ENCODE results near the gene BCL7A.
"Not testable (repeated sequence)": the region's sequence is repeated elsewhere in the genome, so short reads cannot be mapped to it uniquely, and the experiment has no call there.

BCL7A gene

DNA sequence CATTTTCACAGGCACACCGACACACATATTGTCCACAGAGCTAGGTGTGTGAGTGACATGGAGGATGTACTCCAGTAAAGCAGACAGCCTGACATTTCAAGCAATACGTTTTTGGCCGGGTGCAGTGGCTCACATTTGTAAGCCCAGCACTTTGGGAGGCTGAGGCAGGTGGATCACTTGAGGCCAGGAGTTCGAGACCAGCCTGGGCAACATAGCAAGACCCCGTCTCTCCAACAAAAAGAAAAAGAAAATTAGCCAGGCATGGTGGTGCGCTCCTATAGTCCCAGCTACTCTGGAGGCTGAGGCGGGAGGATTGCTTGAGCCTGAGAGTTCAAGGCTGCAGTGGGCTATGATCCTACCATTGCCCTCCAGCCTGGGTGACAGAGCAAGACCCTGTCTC lies 34.7 kb downstream of the BCL7A start:
- not testable (repeated sequence) for DNase-seq (ENCODE audit: low spot score)

DNA sequence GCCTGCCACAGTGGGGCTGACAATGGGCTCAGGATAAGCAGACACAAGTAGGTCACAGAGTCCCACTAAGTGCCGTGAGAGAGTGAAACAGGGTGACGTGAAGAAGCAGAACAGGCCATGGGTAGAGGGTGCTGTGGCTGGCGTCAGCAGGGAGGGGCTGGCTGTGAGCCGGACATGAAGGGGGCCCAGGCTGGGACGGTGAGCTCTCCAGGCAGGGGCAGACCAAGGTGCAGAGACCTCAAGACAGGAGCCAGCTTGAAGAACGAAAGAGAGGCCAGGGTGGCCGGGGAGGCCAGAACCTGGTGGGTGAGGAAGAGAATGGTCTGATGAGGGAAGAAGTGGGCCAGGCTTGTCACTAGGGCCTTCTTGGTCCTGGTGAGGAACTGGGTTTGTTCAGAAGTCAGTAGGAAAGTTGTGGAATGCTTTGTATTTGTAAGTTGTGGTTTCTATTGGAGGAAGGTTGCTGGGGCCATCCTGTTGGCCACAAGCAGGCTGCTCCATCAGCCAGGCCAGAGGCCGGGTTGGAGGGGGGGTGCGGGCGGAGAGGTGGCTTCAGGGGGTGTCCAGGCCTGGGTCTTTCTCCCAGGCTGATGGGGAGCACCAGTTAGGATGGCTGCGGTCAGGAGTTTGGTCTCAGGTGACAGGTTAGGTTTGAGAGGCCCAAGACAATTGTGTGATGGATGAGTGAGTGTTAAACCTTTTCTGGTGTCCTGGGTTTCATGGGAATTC lies 35.5 kb downstream of the BCL7A start:
- DNase-seq (ENCODE audit: low spot score): no peak

DNA sequence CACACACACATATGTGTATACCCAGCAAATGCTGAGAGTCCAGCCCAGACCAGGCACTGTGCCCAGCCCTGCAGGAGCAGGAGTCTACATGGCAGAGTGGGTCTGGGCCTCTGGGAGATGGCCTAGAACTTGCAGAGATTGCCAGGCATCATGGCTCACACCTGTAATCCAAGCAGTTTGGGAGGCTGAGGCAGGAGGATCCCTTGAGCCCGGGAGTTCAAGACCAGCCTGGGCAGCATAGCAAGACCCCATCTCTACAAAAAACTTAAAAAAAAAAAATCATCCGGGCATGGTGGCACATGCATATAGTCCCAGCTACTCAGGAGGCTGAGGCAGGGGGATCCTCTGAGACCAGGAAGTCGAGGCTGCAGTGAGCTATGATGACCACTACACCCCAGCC lies 36.1 kb downstream of the BCL7A start:
- DNase-seq (ENCODE audit: low spot score): no peak

GRCh38 chr12:122058549-122059149 lies 37.0 kb downstream of the BCL7A start:
- no peak for DNase-seq (ENCODE audit: low spot score)

DNA sequence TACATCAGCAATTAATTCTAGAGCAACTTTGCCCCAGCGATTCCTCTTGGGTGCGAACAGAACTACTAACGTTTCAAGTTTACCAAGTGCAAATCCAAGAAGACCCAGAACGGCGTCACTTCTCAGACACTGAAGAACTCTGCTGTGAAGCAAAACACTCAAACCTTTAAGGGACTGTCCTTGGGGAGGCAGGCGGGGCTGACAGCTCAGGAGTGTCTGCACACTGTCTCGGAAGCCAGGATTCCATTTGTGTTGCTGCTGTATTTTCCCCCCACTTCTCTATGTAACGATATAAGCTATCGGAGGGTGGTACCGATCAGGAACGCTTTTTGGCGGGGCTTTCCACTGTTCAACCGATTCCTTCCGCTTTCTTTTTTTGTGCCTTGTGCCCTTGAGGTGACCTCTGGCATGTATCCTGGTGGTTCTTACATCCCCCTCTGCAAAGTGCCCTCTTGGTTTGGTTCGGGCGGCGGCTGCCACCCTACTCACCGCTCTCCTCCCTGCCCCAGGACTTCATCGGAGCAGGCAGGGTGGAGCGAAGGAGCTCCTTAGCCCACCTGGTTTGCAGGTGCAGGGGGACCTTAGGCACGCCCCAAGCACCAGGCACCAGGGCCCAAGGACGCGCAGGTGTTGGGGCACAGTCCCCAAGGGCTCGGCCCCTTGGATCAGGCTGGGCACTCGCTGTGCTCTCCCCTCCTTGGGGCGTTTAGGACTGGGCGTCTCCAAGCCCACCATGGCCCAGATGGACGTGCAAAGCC lies 37.7 kb downstream of the BCL7A start:
- DNase-seq (ENCODE audit: low spot score): no peak

DNA sequence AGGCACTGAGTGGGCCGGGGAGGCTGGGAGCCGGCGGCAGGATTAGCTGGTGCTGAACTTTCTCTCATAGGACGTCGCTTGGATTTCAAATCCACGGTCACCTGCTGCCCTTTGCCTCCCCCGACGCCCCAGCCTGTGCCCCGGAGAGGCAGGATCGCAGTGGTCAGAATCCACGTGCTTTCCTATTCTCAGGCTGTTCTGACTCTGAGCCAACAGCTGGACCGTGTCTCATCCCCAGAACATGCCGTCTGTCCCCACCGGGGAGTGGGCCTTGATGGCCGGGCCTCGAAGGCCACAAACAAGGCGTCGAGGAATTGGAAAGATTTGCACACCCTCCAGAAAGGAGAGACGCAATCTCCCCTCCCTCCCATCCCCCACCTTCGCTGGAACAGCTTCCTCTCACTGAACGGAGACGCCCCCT lies 38.4 kb downstream of the BCL7A start:
- no peak for DNase-seq (ENCODE audit: low spot score)

DNA sequence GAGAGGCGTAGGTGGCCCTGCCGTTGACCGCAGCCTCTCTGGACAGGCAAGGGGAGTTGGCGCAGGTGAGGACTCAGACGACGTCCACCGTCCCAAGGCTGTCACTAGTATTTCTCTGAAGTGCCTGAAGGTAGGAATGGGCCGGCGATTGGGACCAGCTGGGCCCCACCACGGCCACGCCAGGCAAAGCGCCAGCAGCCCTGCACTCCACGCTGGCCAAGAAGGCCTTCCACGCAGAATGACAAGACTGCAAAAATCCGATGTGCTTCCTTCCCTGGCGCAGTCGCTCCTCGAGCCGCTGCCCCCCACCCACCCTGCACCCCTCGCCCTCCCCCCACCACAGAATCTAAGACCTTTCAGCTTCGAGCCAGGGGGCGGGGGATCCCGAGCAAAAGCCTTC lies 39.6 kb downstream of the BCL7A start:
- DNase-seq (ENCODE audit: low spot score): no peak

- peak; percentile 67 for DNase-seq (ENCODE audit: low spot score)
Measured at GRCh38 chr12:122062832-122063693, 41.4 kb downstream of the BCL7A start.

GRCh38 chr12:122063694-122064024 lies 42.0 kb downstream of the BCL7A start:
- no peak for DNase-seq (ENCODE audit: low spot score)

- DNase-seq (ENCODE audit: low spot score): peak; percentile 72
Measured at GRCh38 chr12:122064025-122064777, 42.5 kb downstream of the BCL7A start.

DNA sequence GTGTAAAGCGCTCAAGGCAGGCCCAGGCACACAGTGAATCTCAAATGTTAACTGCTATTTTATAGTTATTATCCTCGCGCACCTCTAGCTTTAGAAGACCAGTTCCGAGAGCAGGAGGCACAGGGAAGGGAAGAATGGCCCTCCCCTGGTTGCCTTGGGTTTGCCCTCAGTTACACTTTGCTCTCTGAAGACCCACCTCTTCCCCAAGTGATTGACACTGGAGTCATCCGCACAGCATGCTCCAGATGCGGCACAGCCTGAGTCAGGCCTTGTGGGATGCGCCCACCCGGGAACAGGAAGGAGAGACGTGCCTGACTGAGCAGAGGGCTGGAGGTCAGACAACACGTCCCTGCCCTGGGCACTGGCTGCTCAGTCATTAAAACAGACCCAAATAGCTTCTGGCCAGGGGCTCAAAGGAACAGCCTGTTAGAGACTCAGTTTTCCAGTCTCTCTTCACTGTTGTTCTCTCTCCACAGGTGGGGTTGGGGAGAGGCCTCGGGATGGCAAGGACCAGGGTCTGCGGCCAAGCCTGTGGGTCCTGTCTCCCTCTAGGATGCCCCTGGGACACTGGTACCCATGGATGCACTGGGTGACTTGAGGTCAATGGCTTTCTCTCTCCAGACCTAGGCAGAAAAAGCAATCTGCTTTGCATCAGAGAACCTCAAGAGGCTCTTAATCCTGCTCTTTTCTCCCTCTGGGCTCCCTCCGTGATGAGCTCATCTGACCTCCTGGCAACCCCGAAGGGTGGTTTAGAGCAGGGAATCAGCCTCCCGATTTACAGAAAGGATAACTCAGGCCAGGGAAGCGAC lies 43.3 kb downstream of the BCL7A start:
- peak; percentile 74 for DNase-seq (ENCODE audit: low spot score)

GRCh38 chr12:122067548-122067947 lies 45.9 kb downstream of the BCL7A start:
- no peak for DNase-seq (ENCODE audit: low spot score)

DNA sequence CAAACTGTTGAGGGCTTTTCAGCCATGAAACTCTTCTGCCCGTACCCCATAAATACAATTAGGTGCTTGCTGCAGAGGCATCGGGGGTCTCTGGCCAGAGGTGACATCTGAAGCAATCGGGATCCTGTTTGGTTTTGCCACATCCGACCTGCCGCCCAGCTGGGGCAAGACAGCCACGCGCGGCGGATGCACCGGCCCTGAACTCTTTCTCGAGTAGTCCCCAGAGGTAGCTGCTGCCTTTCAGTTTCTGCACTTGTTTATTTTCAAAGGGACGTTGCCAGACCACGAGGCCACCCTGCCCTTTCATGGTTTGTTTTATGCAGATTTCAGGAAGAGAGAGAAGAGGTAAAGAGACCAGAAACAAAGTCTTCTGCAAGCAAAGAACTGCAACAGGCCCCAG lies 46.3 kb downstream of the BCL7A start:
- no peak for DNase-seq (ENCODE audit: low spot score)

GRCh38 chr12:122072031-122072970 lies 50.6 kb downstream of the BCL7A start:
- DNase-seq (ENCODE audit: low spot score): peak; percentile 85

DNA sequence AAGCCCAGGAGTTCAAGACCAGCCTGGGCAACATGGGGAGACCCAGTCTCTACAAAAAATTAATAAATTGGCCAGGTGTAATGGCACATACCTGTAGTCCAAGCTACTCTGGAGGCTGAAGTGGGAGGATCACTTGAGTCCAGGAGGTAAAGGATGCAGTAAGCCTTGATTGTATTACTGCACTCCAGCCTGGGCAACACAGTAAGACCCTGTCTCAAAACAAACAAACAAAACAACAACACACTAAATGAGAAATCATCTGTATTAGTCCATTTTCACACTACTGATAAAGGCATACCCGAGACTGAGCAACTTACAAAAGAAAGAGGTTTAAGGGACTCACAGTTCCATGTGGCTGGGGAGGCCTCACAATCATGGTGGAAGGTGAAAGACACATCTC lies 52.1 kb downstream of the BCL7A start:
- DNase-seq (ENCODE audit: low spot score): no peak

DNA sequence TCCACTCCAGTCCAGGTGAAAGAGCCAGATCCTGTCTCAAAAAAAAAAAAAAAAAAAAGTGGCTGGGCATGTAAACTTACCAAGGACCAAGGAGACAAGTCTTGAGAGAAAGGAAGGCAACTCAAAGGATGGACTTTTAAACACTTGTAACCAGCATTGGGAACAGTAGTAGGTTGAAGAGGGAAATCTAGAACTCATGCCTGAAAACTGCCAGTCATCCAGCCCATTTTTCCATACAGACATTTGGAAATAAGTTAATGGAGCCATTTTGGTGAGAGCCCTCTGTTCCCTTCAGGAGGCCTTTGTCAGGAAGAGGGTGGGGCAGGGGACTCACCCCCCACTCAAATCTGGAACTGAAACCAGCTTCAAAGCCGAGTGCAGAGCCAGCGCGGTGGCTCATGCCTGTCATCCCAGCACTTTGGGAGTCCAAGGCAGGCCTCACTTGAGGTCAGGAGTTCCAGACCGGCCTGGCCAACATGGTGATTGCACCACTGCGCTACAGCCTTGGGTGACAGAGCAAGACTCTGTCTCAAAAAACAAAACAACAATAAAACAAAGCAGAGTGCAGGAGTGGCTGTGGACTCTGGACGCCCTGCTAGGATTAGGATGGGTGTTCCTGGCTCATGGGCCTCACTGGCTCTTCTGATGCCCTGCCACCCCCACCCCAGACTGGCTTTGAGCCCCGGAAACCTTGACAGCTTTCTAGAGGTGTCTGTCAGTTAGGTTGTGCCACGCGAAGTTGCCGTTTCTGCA lies 55.2 kb downstream of the BCL7A start:
- DNase-seq (ENCODE audit: low spot score): no peak

GRCh38 chr12:122078141-122079032 lies 56.7 kb downstream of the BCL7A start, which contains the start of gene MLXIP:
TSS of gene MLXIP (plus strand) at chr12:122078756. CDS start at chr12:122078854, 98 bp downstream.
- peak; percentile 98 for DNase-seq (ENCODE audit: low spot score)
